Hepatocyte (in vitro differentiated cells): ENCODE results near the gene HSD17B2. TPM values are rescaled to one million over a fixed set of nuclear protein-coding genes. Genes with fewer than 3 reads are reported as not detected.

ENCODE experiments used
- DNase-seq: peaks from one replicate; pipeline ENCODE4 v3.0.0-alpha.2; 2016; ENCODE audit warnings: low spot score
- H2AFZ ChIP-seq: fragments of 200-600 bp; sonication (generic); 2 replicates; pipeline ENCODE4 v1.6.0; 2016; ENCODE audit warnings: antibody characterized with exemption, mild to moderate bottlenecking
- H3K27ac ChIP-seq: fragments of 200-600 bp; sonication (generic); 2 replicates; pipeline ENCODE4 v1.5.1; 2016; ENCODE audit warnings: mild to moderate bottlenecking
- H3K27me3 ChIP-seq: fragments of 200-600 bp; sonication (generic); 2 replicates; pipeline ENCODE4 v1.6.1; 2016
- H3K36me3 ChIP-seq: fragments of 200-600 bp; sonication (generic); replicated peaks from 2 replicates; pipeline ENCODE4 v1.5.1; 2016; ENCODE audit warnings: low read depth; ENCODE audit not compliant: insufficient read depth
- H3K4me1 ChIP-seq: fragments of 200-600 bp; sonication (generic); 2 replicates; pipeline ENCODE4 v1.5.1; 2016; ENCODE audit warnings: mild to moderate bottlenecking, moderate library complexity; ENCODE audit not compliant: insufficient read depth
- H3K4me2 ChIP-seq: fragments of 200-600 bp; sonication (generic); 2 replicates; pipeline ENCODE4 v1.6.0; 2016
- H3K4me3 ChIP-seq: fragments of 200-600 bp; sonication (generic); 2 replicates; pipeline ENCODE4 v1.5.1; 2016; ENCODE audit warnings: mild to moderate bottlenecking
- H3K79me2 ChIP-seq: fragments of 200-600 bp; sonication (generic); 2 replicates; pipeline ENCODE4 v1.6.0; 2017; ENCODE audit warnings: mild to moderate bottlenecking
- H3K9me2 ChIP-seq: fragments of 200-600 bp; sonication (generic); replicated peaks from 2 replicates; pipeline ENCODE4 v1.6.0; 2017; ENCODE audit warnings: mild to moderate bottlenecking; ENCODE audit not compliant: insufficient read depth
- H3K9me3 ChIP-seq: fragments of 200-600 bp; sonication (generic); 2 replicates; pipeline ENCODE4 v1.5.1; 2016; ENCODE audit warnings: low read depth, mild to moderate bottlenecking
- H4K20me1 ChIP-seq: fragments of 200-600 bp; sonication (generic); 2 replicates; pipeline ENCODE4 v1.6.0; 2016; ENCODE audit warnings: mild to moderate bottlenecking; ENCODE audit not compliant: insufficient read depth, poor library complexity, severe bottlenecking
- CTCF ChIP-seq: fragments of 200-600 bp; sonication (generic); IDR thresholded peaks from 2 replicates; pipeline ENCODE4 v1.5.1; 2016; ENCODE audit warnings: antibody characterized with exemption, mild to moderate bottlenecking; ENCODE audit not compliant: poor library complexity
- EZH2 ChIP-seq: fragments of 200-600 bp; sonication (generic); IDR thresholded peaks from 2 replicates; pipeline ENCODE4 v1.6.1; 2016; ENCODE audit warnings: antibody characterized with exemption, mild to moderate bottlenecking, borderline replicate concordance
- EZH2phosphoT487 ChIP-seq: fragments of 200-600 bp; sonication (generic); IDR thresholded peaks from one replicate; pipeline ENCODE4 v1.6.1; 2018; ENCODE audit warnings: antibody characterized with exemption, mild to moderate bottlenecking, low read depth, moderate library complexity; ENCODE audit not compliant: unreplicated experiment, severe bottlenecking
- WGBS: methylation state at CpG from one replicate; pipeline ENCODE4 v1.1.6; 2016; ENCODE audit warnings: low lambda C conversion rate; ENCODE audit errors: missing lambda C conversion rate; 5-methylcytosine and 5-hydroxymethylcytosine counted together
- polyA plus RNA-seq: library from polyadenylated mRNA; unstranded; fragments of >200 nt; fragmentation: Nextera tagmentation; extraction: Ambion mirVana; gene quantifications from 2 replicates; pipeline ENCODE4 v1.2.1, GENCODE V29; 2016
- total RNA-seq: library from RNA; depleted of rRNA; stranded (reverse); fragments of >200 nt; gene quantifications from 2 replicates; pipeline ENCODE4 v1.2.3, GENCODE V29; 2014

The HSD17B2 gene
- total and polyA plus RNA-seq, 2 experiments from 2014 or later = 75.6 to 91.1 TPM

DNA sequence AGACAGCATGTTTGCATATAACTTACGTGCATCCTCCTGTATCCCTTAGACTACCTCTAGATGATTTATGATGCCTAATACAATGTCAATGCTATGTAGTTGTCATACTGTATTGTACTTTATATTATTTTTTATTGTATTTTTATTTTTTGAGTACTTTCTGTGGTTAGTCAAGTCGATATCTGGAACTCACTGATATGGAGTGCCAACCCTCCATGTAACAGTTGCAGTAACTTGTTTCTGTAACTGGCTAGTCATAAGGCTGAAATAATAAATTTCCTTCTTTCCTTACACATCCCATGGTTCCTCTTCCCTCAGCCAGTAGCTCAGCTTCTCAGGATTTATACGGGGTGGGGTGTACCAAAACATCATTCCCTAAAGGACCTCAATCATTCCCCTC lies 111.5 kb downstream of the HSD17B2 start:
- H4K20me1 ChIP-seq = no peaks in the 10 kb centered on the region
- WGBS = 64% methylated on average over 3 of the region's 3 CpGs

DNA sequence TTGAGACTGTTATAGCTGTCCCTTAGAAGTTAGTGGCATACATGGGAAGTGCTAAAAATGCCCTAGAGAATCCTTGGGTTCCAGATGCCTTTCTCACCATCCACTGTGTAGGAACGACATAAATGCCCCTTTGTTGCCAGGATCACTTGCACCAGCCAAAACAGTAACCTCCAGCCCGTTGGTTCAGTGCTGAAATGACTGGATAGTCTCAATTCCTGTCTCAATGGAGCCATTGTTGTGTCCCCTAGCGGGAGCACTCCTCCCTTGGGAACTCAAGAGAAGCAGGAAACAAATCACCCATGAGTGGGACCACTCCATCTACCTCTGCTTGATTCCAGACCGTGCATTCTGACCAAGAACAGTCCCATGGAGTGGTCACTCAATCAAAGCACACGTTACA lies 111.9 kb downstream of the HSD17B2 start:
- Histone ChIP-seq H3K4me3 (no peak overlapping the region), H4K20me1 (no peaks in the 10 kb centered on the region), H3K4me1 (peaks cover 2% of the 10 kb centered on the region), H3K4me2 (no peak overlapping the region), H3K27me3 (no peaks in the 10 kb centered on the region), H2AFZ (no peak overlapping the region), H3K9me3 (no peaks in the 10 kb centered on the region), H3K36me3 (no peaks in the 10 kb centered on the region), H3K9me2 (no peaks in the 10 kb centered on the region), H3K27ac (no peak overlapping the region), H3K79me2 (peaks cover 10% of the 10 kb centered on the region)
- TF ChIP-seq CTCF (no peak), EZH2phosphoT487 (no peak), EZH2 (no peak)
- no peak for DNase-seq
- 86% methylated on average over 5 of the region's 5 CpGs for WGBS

More for the DNA sequence above, 111.5 kb downstream of the HSD17B2 start:
- H3K9me3 ChIP-seq = no peaks in the 10 kb centered on the region
- no peaks in the 10 kb centered on the region for H3K9me2 ChIP-seq
- H3K4me3 ChIP-seq = no peak overlapping the region
- no peak overlapping the region for H3K27ac ChIP-seq
- H3K4me2 ChIP-seq = no peak overlapping the region
- H3K4me1 ChIP-seq = no peaks in the 10 kb centered on the region
- no peaks in the 10 kb centered on the region for H3K36me3 ChIP-seq
- DNase-seq = no peak
- H3K79me2 ChIP-seq = peaks cover 6% of the 10 kb centered on the region
- no peaks in the 10 kb centered on the region for H3K27me3 ChIP-seq
- TF ChIP-seq EZH2 = no peak
- no peak for TF ChIP-seq CTCF
- TF ChIP-seq EZH2phosphoT487 = no peak
- H2AFZ ChIP-seq = no peak overlapping the region

DNA sequence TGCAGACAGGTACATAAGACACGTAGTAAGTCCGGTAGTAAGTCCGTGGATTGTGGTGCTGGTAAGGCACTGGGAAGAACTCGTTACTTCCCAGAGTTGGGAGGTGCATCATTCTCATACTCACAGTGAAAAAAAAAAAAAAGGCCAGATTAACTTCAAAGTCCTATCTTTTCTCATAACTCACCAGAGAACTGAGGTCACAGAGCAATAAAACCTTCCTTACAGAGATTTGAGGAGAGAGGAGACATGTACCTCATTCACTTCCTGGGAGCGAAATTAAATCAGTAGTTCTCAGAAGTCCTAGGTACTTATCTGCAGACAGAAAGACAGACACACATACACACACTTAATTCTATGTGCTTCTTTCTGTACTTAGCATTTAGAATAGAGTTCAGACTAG lies 112.5 kb downstream of the HSD17B2 start:
- H3K27me3 ChIP-seq = no peaks in the 10 kb centered on the region
- peaks cover 7% of the 10 kb centered on the region for H3K4me1 ChIP-seq
- no peak overlapping the region for H3K4me3 ChIP-seq
- H3K9me2 ChIP-seq = no peaks in the 10 kb centered on the region
- TF ChIP-seq EZH2phosphoT487 (no peak), EZH2 (no peak), CTCF (no peak)
- WGBS = 70% methylated on average over 5 of the region's 5 CpGs
- no peaks in the 10 kb centered on the region for H4K20me1 ChIP-seq
- peak; percentile 42 for DNase-seq
- no peak overlapping the region for H2AFZ ChIP-seq
- H3K9me3 ChIP-seq = no peaks in the 10 kb centered on the region
- no peaks in the 10 kb centered on the region for H3K36me3 ChIP-seq
- peaks cover 11% of the 10 kb centered on the region for H3K79me2 ChIP-seq
- H3K4me2 ChIP-seq = no peak overlapping the region
- no peak overlapping the region for H3K27ac ChIP-seq

Other genes with a start within 250 kb of the HSD17B2 start
- gene SDR42E1, start 23.8 kb upstream of the HSD17B2 start, total RNA-seq = not detected in 2 replicates
- gene SDR42E1, start 23.8 kb upstream of the HSD17B2 start, polyA plus RNA-seq = 0.04 TPM in 1 of 2 replicates, not detected in the other
- 38.4 and 47.1 TPM in 2 replicates for gene MPHOSPH6, start 135.0 kb downstream of the HSD17B2 start, total RNA-seq
- gene MPHOSPH6, start 135.0 kb downstream of the HSD17B2 start, polyA plus RNA-seq = 44.3 and 47.0 TPM in 2 replicates